Heart right ventricle (tissue), 16 donors: Measurements from ENCODE around the gene SAMD8. TPM values are rescaled to one million over a fixed set of nuclear protein-coding genes. Genes with fewer than 3 reads are reported as not detected.

ENCODE experiments used
- ATAC-seq, 8 donors: fragments of 200-7000 bp; cut with Tn5 transposase; one replicate each; pipeline ENCODE4 v1.9.1; 2020; ENCODE audit warnings: mild to moderate bottlenecking in 8 of 8, moderate library complexity in 8 of 8, moderate number of reproducible peaks in 1 of 8
- DNase-seq, 2 donors: peaks; one replicate each; pipeline ENCODE4 v3.0.0-alpha.2; 2020
- H3K27ac ChIP-seq, 10 donors: fragments of 200-600 bp; sonication (generic) in 2 of 10; one replicate each; pipeline versions ENCODE4 v1.5.0 to v1.8.0; 2020 to 2022; ENCODE audit warnings: mild to moderate bottlenecking in 3 of 10
- H3K27me3 ChIP-seq, 7 donors: fragments of 200-600 bp; one replicate each; pipeline ENCODE4 v1.8.0; 2021 to 2022; ENCODE audit warnings: mild to moderate bottlenecking in 2 of 7
- H3K36me3 ChIP-seq, 9 donors: fragments of 200-600 bp; sonication (generic) in 1 of 9; one replicate each; pipeline versions ENCODE4 v1.5.0 to v1.8.0; 2020 to 2022; ENCODE audit warnings: mild to moderate bottlenecking in 2 of 9
- H3K4me1 ChIP-seq, 9 donors: fragments of 200-600 bp; sonication (generic) in 1 of 9; one replicate each; pipeline versions ENCODE4 v1.5.0 to v1.8.0; 2020 to 2022; ENCODE audit warnings: mild to moderate bottlenecking in 4 of 9
- H3K4me3 ChIP-seq, 10 donors: fragments of 200-600 bp; sonication (generic) in 2 of 10; one replicate each; pipeline versions ENCODE4 v1.5.0 to v1.8.0; 2020 to 2022; ENCODE audit warnings: mild to moderate bottlenecking in 7 of 10, moderate library complexity in 2 of 10
- H3K9me3 ChIP-seq, 11 donors: fragments of 200-600 bp in 10 of 11; sonication (generic) in 2 of 11; one replicate each; pipeline versions ENCODE4 v1.5.0 to v1.8.0; 2013 to 2022; ENCODE audit warnings: mild to moderate bottlenecking in 2 of 11, control low read depth in 1 of 11, moderate library complexity in 1 of 11
- WGBS, 2 donors: extraction: QIAGEN DNeasy Blood & Tissue Kit; methylation state at CpG; one replicate each; pipeline ENCODE4 v1.1.7; 2013; ENCODE audit warnings: inconsistent platforms in 1 of 2; 5-methylcytosine and 5-hydroxymethylcytosine counted together
- intact Hi-C, 10 donors: fragments of 100-400 bp; cut with DNase I; formaldehyde crosslinking; loops; one replicate each; pipeline versions ENCODE4 v1.11.1 to v1.14.2; 2022
- polyA plus RNA-seq, 2 donors: library from polyadenylated mRNA; stranded (reverse); fragments of 200-250 nt; gene quantifications; one replicate each; pipeline ENCODE4 v1.2.3, GENCODE V29; 2013
- total RNA-seq, 10 donors: library from RNA; stranded (reverse); fragmentation: NEBNext Ultra II Directional in 3 of 10; extraction: Animal tissue kit (Norgen Biotek cat#: 25700) in 3 of 10; gene quantifications; one replicate each; pipeline versions ENCODE4 v1.2.1 to v1.2.4, GENCODE V29; 2021 to 2023
- TF ChIP-seq, protein P1 (sequence below), 9 donors: fragments of 200-600 bp; sonication (generic) in 2 of 9; IDR thresholded peaks; one replicate each; pipeline versions ENCODE4 v1.5.0 to v1.8.0; 2021 to 2022; ENCODE audit warnings: antibody characterized with exemption in 9 of 9, mild to moderate bottlenecking in 5 of 9, moderate library complexity in 1 of 9
- donor health status: Arrhythmogenic right ventricular cardiomyopathy.
- donor health status: ischemic (EF 13 %, LVEDD 7.1; RV severe dilation, severe dysfunction).
- donor health status: healthy with polysubstance abuse.
- donor health status: DM: no; HTN: yes; CAD: no.
- donor health status: DM: no; HTN: no; CAD: no.
- donor health status: ischemic (EF 25% LVEDD 6.9; RV normal size, moderate dysfunction).
- donor health status: ischemic (EF 25% LVEDD 5.7; RV mildly dilated, moderate dysfunction).
- donor health status: healthy.
- donor health status: DM: yes; HTN: yes; CAD: no.
- donor health status: Ischemic cardiomyopathy.
- donor health status: ischemic (EF 35%, LVEDD 5.7; RV mildly dilated, moderate dysfunction).
- donor health status: nonischemic (EF 11% LVEDD 7.7; RV severe dilation, severe dysfunction).
- donor health status: DM: yes; HTN: yes; CAD: no.
- donor health status: PGD.
- donor health status: ischemic (EF 29% LVEDD 5.4; RV normal size, mild dysfunction).
- donor health status: nonischemic (EF 23%, LVEDD 6.1; RV moderate dilation, normal function).

The SAMD8 gene
- total and polyA plus RNA-seq, 12 donors, result 5.3 to 31.2 (median 25.4) TPM

DNA sequence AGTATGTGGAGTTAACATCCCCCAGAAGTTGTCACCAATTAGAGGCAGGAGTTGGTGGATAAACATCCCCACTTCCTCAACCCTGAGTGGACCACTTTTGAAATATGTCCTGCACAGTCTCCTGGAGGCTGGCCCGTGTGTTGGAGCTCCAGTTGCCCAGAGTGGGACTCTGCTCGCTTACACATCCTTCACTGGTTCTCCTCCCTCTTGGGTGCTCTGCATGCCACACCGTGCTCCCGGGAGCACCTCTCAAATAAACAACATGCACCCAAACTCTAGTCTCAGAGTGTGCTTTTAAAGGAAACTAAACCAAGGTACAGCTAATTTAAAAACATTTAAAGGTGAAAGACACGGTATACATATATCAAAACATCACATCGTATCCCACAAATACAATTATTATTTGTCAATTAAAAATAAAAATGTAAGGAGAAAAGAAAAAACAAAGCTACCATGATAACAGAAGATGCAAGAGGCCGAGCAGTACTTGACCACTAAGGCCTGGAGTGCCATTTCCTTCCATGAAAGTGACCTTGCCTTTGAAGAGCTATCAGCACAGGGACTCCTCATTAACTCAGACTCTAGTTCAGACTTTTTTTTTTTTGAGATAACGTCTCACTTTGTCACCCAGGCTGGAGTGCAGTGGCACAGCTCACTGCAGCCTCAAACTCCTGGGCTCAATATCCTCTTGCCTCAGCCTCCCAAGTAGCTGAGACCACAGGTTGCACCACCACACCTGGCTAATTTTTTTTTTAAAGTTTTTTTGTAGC, 47.8 kb upstream of the SAMD8 start:
- Histone ChIP-seq H3K36me3 (no peaks in the 10 kb centered on the region), H3K27ac (no peak overlapping the region), H3K27me3 (no peaks in the 10 kb centered on the region), H3K9me3 (no peaks in the 10 kb centered on the region), H3K4me3 (no peak overlapping the region), H3K4me1 (peaks cover 0 to 9% (median 0%) of the 10 kb centered on the region in 9 donors)
- ATAC-seq (no peak), DNase-seq (no peak)
- TF ChIP-seq, protein P1, sequence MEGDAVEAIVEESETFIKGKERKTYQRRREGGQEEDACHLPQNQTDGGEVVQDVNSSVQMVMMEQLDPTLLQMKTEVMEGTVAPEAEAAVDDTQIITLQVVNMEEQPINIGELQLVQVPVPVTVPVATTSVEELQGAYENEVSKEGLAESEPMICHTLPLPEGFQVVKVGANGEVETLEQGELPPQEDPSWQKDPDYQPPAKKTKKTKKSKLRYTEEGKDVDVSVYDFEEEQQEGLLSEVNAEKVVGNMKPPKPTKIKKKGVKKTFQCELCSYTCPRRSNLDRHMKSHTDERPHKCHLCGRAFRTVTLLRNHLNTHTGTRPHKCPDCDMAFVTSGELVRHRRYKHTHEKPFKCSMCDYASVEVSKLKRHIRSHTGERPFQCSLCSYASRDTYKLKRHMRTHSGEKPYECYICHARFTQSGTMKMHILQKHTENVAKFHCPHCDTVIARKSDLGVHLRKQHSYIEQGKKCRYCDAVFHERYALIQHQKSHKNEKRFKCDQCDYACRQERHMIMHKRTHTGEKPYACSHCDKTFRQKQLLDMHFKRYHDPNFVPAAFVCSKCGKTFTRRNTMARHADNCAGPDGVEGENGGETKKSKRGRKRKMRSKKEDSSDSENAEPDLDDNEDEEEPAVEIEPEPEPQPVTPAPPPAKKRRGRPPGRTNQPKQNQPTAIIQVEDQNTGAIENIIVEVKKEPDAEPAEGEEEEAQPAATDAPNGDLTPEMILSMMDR (IDR thresholded peaks at IDR 0.05), result no peak
- WGBS, 2 donors, result 91 to 95% methylated on average over 8 of the region's 8 CpGs
- intact Hi-C loops, result no loop called here

DNA sequence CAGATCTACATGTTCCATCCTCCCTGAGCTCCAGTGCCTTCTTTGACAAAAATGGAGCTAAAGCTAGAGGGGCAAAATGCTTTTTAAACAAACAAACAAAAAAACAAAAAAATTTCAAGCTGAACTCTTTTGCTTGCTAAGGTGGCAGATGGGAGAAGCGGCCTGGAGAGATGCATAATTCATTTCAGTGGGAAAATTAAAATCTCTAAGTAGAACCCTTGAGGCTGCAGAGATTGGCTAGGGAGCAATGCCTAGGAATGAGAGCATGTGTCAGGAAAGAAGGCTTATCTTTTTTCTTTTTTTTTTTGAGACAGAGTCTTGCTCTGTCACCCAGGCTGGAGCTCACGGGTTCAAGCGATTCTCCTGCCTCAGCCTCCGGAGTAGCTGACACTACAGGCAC, 46.4 kb upstream of the SAMD8 start:
- ATAC-seq, result no peak
- H3K4me3 ChIP-seq, result no peak overlapping the region
- TF ChIP-seq, protein P1 (IDR thresholded peaks at IDR 0.05), result no peak
- 77 to 83% methylated on average over 4 of the region's 4 CpGs for WGBS, 2 donors
- peaks cover 0 to 11% (median under 1%) of the 10 kb centered on the region in 9 donors for H3K4me1 ChIP-seq
- DNase-seq, result no peak
- H3K9me3 ChIP-seq, result no peaks in the 10 kb centered on the region
- H3K27ac ChIP-seq, result no peak overlapping the region
- H3K27me3 ChIP-seq, result no peaks in the 10 kb centered on the region
- intact Hi-C loops, result no loop called here
- no peaks in the 10 kb centered on the region for H3K36me3 ChIP-seq

DNA sequence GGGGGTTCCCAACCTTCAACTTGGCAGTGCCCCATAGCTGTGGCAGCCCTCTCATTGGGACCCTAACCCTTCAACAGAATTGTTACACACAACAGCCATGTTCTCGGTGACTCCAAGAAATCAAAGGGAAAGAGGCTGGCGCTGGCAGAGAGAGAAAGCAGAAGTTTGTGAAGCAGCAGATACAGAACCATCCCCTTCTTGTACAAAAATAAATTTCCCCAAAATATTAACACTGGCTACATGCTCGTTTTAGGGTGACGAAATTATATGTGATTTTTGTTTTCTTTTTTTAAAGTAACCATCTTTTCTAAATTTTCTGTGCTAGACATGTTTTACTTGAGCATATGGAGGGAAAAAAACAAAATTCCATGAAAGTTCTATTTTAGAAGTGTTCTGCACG, 45.2 kb upstream of the SAMD8 start:
- Histone ChIP-seq H3K4me3 (no peak overlapping the region), H3K27ac (no peak overlapping the region), H3K9me3 (no peaks in the 10 kb centered on the region), H3K4me1 (peaks cover 7 to 22% (median 12%) of the 10 kb centered on the region in 9 donors), H3K27me3 (no peaks in the 10 kb centered on the region), H3K36me3 (no peaks in the 10 kb centered on the region)
- intact Hi-C loops, result no loop called here
- ATAC-seq (no peak), DNase-seq (no peak)
- 89 to 98% methylated on average over 5 of the region's 5 CpGs for WGBS, 2 donors
- TF ChIP-seq, protein P1 (IDR thresholded peaks at IDR 0.05), result no peak

DNA sequence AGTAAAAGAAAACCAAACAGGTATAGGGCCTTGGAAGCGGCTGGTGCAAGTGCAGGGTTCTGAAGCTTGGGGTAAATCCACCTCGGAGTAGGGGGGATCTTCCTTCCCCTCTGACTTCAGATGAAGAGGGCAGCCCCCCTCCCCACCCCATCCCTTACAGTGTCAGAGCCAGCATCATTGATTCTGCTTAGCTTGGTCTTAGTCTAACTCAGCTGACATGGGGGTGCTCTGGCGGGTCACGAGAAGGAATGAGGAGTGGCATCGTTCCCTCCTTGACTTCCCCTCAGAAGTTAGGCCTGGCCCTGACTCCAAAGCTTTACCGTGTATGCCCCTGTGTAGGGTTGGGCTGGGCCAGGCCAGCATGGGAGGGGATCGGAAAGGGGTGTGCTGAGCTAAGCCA, 44.2 kb upstream of the SAMD8 start:
- no peaks in the 10 kb centered on the region for H3K9me3 ChIP-seq
- no peak overlapping the region for H3K4me3 ChIP-seq
- DNase-seq (no peak), ATAC-seq (no peak)
- no peaks in the 10 kb centered on the region for H3K27me3 ChIP-seq
- intact Hi-C loops, result no loop called here
- H3K4me1 ChIP-seq, result peaks cover 7 to 26% (median 14%) of the 10 kb centered on the region in 9 donors
- no peaks in the 10 kb centered on the region for H3K36me3 ChIP-seq
- no peak overlapping the region for H3K27ac ChIP-seq
- WGBS, 2 donors, result 90 to 93% methylated on average over 7 of the region's 7 CpGs
- TF ChIP-seq, protein P1 (IDR thresholded peaks at IDR 0.05), result no peak
